H9 (cell line): ENCODE results near the gene MIEF1. TPM values are rescaled to one million over a fixed set of nuclear protein-coding genes. Genes with fewer than 3 reads are reported as not detected.

Source experiments
- DNase-seq: peaks from one replicate; pipeline ENCODE4 v3.0.0-alpha.2; 2017
- H2AFZ ChIP-seq: one replicate; pipeline ENCODE4 v1.6.1; 2013; ENCODE audit warnings: mild to moderate bottlenecking, low read length, control low read depth, moderate library complexity
- H2AK5ac ChIP-seq: 2 replicates; pipeline ENCODE4 v1.6.1; 2013; ENCODE audit warnings: low read length, control low read depth, mixed read lengths; ENCODE audit not compliant: insufficient read length
- H2BK120ac ChIP-seq: one replicate; pipeline ENCODE4 v1.6.1; 2013; ENCODE audit warnings: low read depth, mild to moderate bottlenecking, low read length, control low read depth, inconsistent platforms; ENCODE audit not compliant: poor library complexity, severe bottlenecking
- H2BK12ac ChIP-seq: 2 replicates; pipeline ENCODE4 v1.6.1; 2013; ENCODE audit warnings: low read length, control low read depth, mixed read lengths, low read depth; ENCODE audit not compliant: insufficient read length
- H2BK15ac ChIP-seq: 2 replicates; pipeline ENCODE4 v1.6.1; 2013; ENCODE audit warnings: low read depth, low read length, control low read depth
- H2BK20ac ChIP-seq: one replicate; pipeline ENCODE4 v1.6.1; 2013; ENCODE audit warnings: low read depth, mild to moderate bottlenecking, low read length, control low read depth, inconsistent platforms; ENCODE audit not compliant: poor library complexity, severe bottlenecking
- H2BK5ac ChIP-seq: 2 replicates; pipeline ENCODE4 v1.6.1; 2013; ENCODE audit warnings: low read length, control low read depth, mixed read lengths; ENCODE audit not compliant: insufficient read length
- H3K14ac ChIP-seq: 2 replicates; pipeline ENCODE4 v1.6.1; 2013; ENCODE audit warnings: low read length, control low read depth; ENCODE audit not compliant: insufficient read depth
- H3K18ac ChIP-seq: 2 replicates; pipeline ENCODE4 v1.6.1; 2013; ENCODE audit warnings: low read depth, mild to moderate bottlenecking, mixed read lengths, low read length, control low read depth; ENCODE audit not compliant: insufficient read length
- H3K23ac ChIP-seq: 2 replicates; pipeline ENCODE4 v1.6.1; 2013; ENCODE audit warnings: low read length, control low read depth, mixed read lengths, low read depth; ENCODE audit not compliant: insufficient read length
- H3K23me2 ChIP-seq: 2 replicates; pipeline ENCODE4 v1.6.1; 2013; ENCODE audit warnings: low read depth, mild to moderate bottlenecking, mixed read lengths, low read length, control low read depth; ENCODE audit not compliant: insufficient read length, poor library complexity, severe bottlenecking
- H3K27ac ChIP-seq: 2 replicates; pipeline ENCODE4 v1.5.1; 2013; ENCODE audit warnings: low read length, control low read depth, mixed read lengths, low read depth; ENCODE audit not compliant: insufficient read length
- H3K27me3 ChIP-seq: 2 replicates; pipeline ENCODE4 v1.6.1; 2013; ENCODE audit warnings: low read length, control low read depth, inconsistent platforms; ENCODE audit not compliant: insufficient read depth
- H3K4ac ChIP-seq: 2 replicates; pipeline ENCODE4 v1.6.1; 2013; ENCODE audit warnings: low read depth, mild to moderate bottlenecking, control low read depth, inconsistent platforms, low read length, moderate library complexity
- H3K4me1 ChIP-seq: 2 replicates; pipeline ENCODE4 v1.6.1; 2013; ENCODE audit warnings: low read length, control low read depth, inconsistent platforms; ENCODE audit not compliant: insufficient read depth
- H3K4me2 ChIP-seq: 2 replicates; pipeline ENCODE4 v1.6.1; 2013; ENCODE audit warnings: low read length, control low read depth, mixed read lengths; ENCODE audit not compliant: insufficient read length, insufficient read depth
- H3K56ac ChIP-seq: 2 replicates; pipeline ENCODE4 v1.6.1; 2013; ENCODE audit warnings: low read depth, mild to moderate bottlenecking, mixed read lengths, low read length, control low read depth; ENCODE audit not compliant: insufficient read length
- H3K79me1 ChIP-seq: 2 replicates; pipeline ENCODE4 v1.6.1; 2013; ENCODE audit warnings: low read depth, mild to moderate bottlenecking, moderate library complexity, low read length, control low read depth, inconsistent platforms; ENCODE audit not compliant: insufficient read depth, poor library complexity, severe bottlenecking
- H3K79me2 ChIP-seq: 2 replicates; pipeline ENCODE4 v1.6.1; 2013; ENCODE audit warnings: low read length, control low read depth, inconsistent platforms; ENCODE audit not compliant: insufficient read depth
- H3K9ac ChIP-seq: 2 replicates; pipeline ENCODE4 v1.6.1; 2013; ENCODE audit warnings: low read length, control low read depth, mixed read lengths; ENCODE audit not compliant: insufficient read length; ENCODE audit errors: extremely low read depth
- H3K9me3 ChIP-seq: one replicate; pipeline ENCODE4 v1.6.1; 2013; ENCODE audit warnings: low read depth, low read length, inconsistent platforms; ENCODE audit not compliant: control insufficient read depth
- H3T11ph ChIP-seq: one replicate; pipeline ENCODE4 v1.6.1; 2013; ENCODE audit warnings: mild to moderate bottlenecking, low read length, control low read depth, inconsistent platforms
- H4K20me1 ChIP-seq: one replicate; pipeline ENCODE4 v1.6.1; 2013; ENCODE audit not compliant: control insufficient read depth, insufficient read length, insufficient read depth
- H4K5ac ChIP-seq: 2 replicates; pipeline ENCODE4 v1.6.1; 2013; ENCODE audit warnings: low read depth, mild to moderate bottlenecking, mixed read lengths, low read length, control low read depth; ENCODE audit not compliant: insufficient read length
- H4K8ac ChIP-seq: replicated peaks from 2 replicates; pipeline ENCODE4 v1.6.1; 2013; ENCODE audit warnings: low read length, control low read depth, mixed read lengths, low read depth; ENCODE audit not compliant: insufficient read length
- H4K91ac ChIP-seq: 2 replicates; pipeline ENCODE4 v1.6.1; 2013; ENCODE audit warnings: low read depth, mild to moderate bottlenecking, moderate library complexity, mixed read lengths, low read length, control low read depth; ENCODE audit not compliant: insufficient read length
- H3K27ac Mint-ChIP-seq, 3 experiments: 2 replicates in 2 of 3; 3 replicates in 1 of 3; pipeline ENCODE4 v1.8.0; 2020 to 2021; ENCODE audit warnings: mixed read lengths in 3 of 3, mild to moderate bottlenecking in 1 of 3, moderate library complexity in 1 of 3
- H3K27me3 Mint-ChIP-seq: 2 replicates; pipeline ENCODE4 v1.8.0; 2021; ENCODE audit warnings: low read depth, mild to moderate bottlenecking, moderate library complexity, mixed read lengths
- H3K36me3 Mint-ChIP-seq, 3 experiments: 2 replicates in 2 of 3; 3 replicates in 1 of 3; pipeline ENCODE4 v1.8.0; 2020 to 2021; ENCODE audit warnings: low read depth in 3 of 3, mixed read lengths in 3 of 3; ENCODE audit not compliant: insufficient read depth in 1 of 3
- H3K4me1 Mint-ChIP-seq, 2 experiments: 2 replicates each; pipeline ENCODE4 v1.8.0; 2020; ENCODE audit warnings: mixed read lengths in 2 of 2
- H3K4me3 Mint-ChIP-seq, 2 experiments: 2 replicates in 1 of 2; 3 replicates in 1 of 2; pipeline ENCODE4 v1.8.0; 2020 to 2021; ENCODE audit warnings: mild to moderate bottlenecking in 2 of 2, mixed read lengths in 2 of 2, moderate library complexity in 1 of 2
- H3K9me3 Mint-ChIP-seq, 2 experiments: 2 replicates in 1 of 2; 3 replicates in 1 of 2; pipeline ENCODE4 v1.8.0; 2020; ENCODE audit warnings: mild to moderate bottlenecking in 2 of 2, mixed read lengths in 2 of 2, moderate library complexity in 1 of 2
- CTCF ChIP-seq: fragments of 200-600 bp; sonication (generic); conservative IDR thresholded peaks from 3 replicates; pipeline ENCODE4 v1.8.0; 2021; ENCODE audit warnings: antibody characterized with exemption, mild to moderate bottlenecking
- whole genome bisulfite sequencing: extraction: QIAGEN DNeasy Blood & Tissue Kit; methylation state at CpG from one replicate; pipeline ENCODE4 v1.1.7; 2013; ENCODE audit warnings: missing lambda C conversion rate, low lambda C conversion rate, mixed read lengths; ENCODE audit not compliant: insufficient read length; ENCODE audit errors: extremely low coverage; 5-methylcytosine and 5-hydroxymethylcytosine counted together
- total RNA-seq: library from RNA; stranded (reverse); gene quantifications from 2 replicates; pipeline ENCODE4 v1.2.1, GENCODE V29; 2021

MIEF1 gene
- total RNA-seq, 1 experiment from 2014 or later: 32.6 TPM

GRCh38 chr22:39535831-39536449 lies 33.9 kb downstream of the MIEF1 start:
- peaks cover 37 to 44% of the 10 kb centered on the region in 2 experiments for H3K4me1 Mint-ChIP-seq
- no peaks in the 10 kb centered on the region for H3K79me1 ChIP-seq

More at GRCh38 chr22:39535831-39536449, 33.9 kb downstream of the MIEF1 start:
- H2BK120ac ChIP-seq: no peak overlapping the region
- H4K20me1 ChIP-seq: no peaks in the 10 kb centered on the region
- H3K23ac ChIP-seq: no peak overlapping the region
- no peak overlapping the region for H3K18ac ChIP-seq
- no peak overlapping the region for H2AFZ ChIP-seq
- no peaks in the 10 kb centered on the region for H3K27me3 ChIP-seq
- no peak overlapping the region for H3K14ac ChIP-seq
- H2BK15ac ChIP-seq: no peak overlapping the region
- no peak overlapping the region for H2AK5ac ChIP-seq
- no peak overlapping the region for H3K4ac ChIP-seq
- no peaks in the 10 kb centered on the region; a peak in 1 of 5 replicates for H3K9me3 Mint-ChIP-seq
- H3K27ac Mint-ChIP-seq: no peak overlapping the region
- no peaks in the 10 kb centered on the region for H3K9me3 ChIP-seq
- peaks cover 7% of the 10 kb centered on the region for H3K27me3 Mint-ChIP-seq
- no peak overlapping the region for H2BK5ac ChIP-seq
- DNase-seq: no peak
- no peak overlapping the region for H4K8ac ChIP-seq
- no peak overlapping the region for H3K56ac ChIP-seq
- H3K23me2 ChIP-seq: peaks cover 5% of the 10 kb centered on the region
- H3K4me1 ChIP-seq: peaks cover 2% of the 10 kb centered on the region; the same call in 1 of the 2 replicates
- no peak overlapping the region for H2BK20ac ChIP-seq
- H3K79me2 ChIP-seq: peaks cover 2% of the 10 kb centered on the region; the same call in 1 of the 2 replicates
- peaks cover 0 to 11% (median 7%) of the 10 kb centered on the region in 3 experiments; a peak in 4 of 7 replicates for H3K36me3 Mint-ChIP-seq
- no peak overlapping the region for H4K91ac ChIP-seq
- no peak for TF ChIP-seq CTCF
- no peak overlapping the region for H3K4me3 Mint-ChIP-seq
- H2BK12ac ChIP-seq: no peak overlapping the region
- H3K9ac ChIP-seq: no peak overlapping the region
- peak overlapping the region; percentile 2 for H3K4me2 ChIP-seq
- no peak overlapping the region for H3T11ph ChIP-seq
- no CpG with 5 or more reads among the region's 15 CpGs for WGBS
- H4K5ac ChIP-seq: no peak overlapping the region
- H3K27ac ChIP-seq: no peak overlapping the region
